K562 (cell line): ENCODE measurements around the gene PTRH1. TPM values are rescaled to one million over a fixed set of nuclear protein-coding genes. Genes with fewer than 3 reads are reported as not detected.

Experiments
- ATF7 ChIP-seq: fragments of 450-650 bp; IDR thresholded peaks from 2 replicates; pipeline ENCODE4 v1.7.1; 2014; ENCODE audit warnings: mild to moderate bottlenecking, moderate library complexity
- EWSR1 ChIP-seq: fragments of 450-650 bp; IDR thresholded peaks from 2 replicates; pipeline ENCODE4 v1.6.1; 2018; ENCODE audit warnings: borderline replicate concordance, mild to moderate bottlenecking, low read depth, moderate library complexity; ENCODE audit not compliant: partially characterized antibody
- LARP7 ChIP-seq: fragments of 450-650 bp; IDR thresholded peaks from 2 replicates; pipeline ENCODE4 v1.6.1; 2016
- MXI1 ChIP-seq: IDR thresholded peaks from 2 replicates; pipeline ENCODE4 v1.6.1; 2011; ENCODE audit warnings: low read depth, mild to moderate bottlenecking, improper control_type of control experiment, low read length
- polyA plus RNA-seq, 8 experiments: library from polyadenylated mRNA; depleted of rRNA in 4 of 8; stranded (reverse) in 5 of 8; unstranded in 3 of 8; fragments of >200 nt; fragmentation: Nextera tagmentation in 2 of 8; fragmentation: Illumina TruSeq in 1 of 8; extraction: Ambion mirVana in 2 of 8; extraction: Trizol in 1 of 8; gene quantifications; 2 replicates each; pipeline versions ENCODE4 v1.2.1 to v1.2.3, GENCODE V29; 2011 to 2014; ENCODE audit warnings: inconsistent platforms in 1 of 8, missing spikeins in 1 of 8
- total RNA-seq, 7 experiments: library from RNA; depleted of rRNA in 6 of 7; stranded (reverse); fragments of >200 nt in 6 of 7; fragmentation: Illumina TruSeq in 2 of 7; extraction: Trizol in 2 of 7; gene quantifications; 2 replicates each; pipeline versions ENCODE4 v1.2.1 to v1.2.3, GENCODE V29; 2011 to 2021; ENCODE audit warnings: low replicate concordance in 1 of 7
- TF ChIP-seq, protein P1 (sequence below): fragments of 450-650 bp; IDR thresholded peaks from 2 replicates; pipeline ENCODE4 v1.6.1; 2016; ENCODE audit warnings: mild to moderate bottlenecking, moderate library complexity
- TF ChIP-seq, protein P2 (sequence below): sonication (generic); formaldehyde crosslinking; IDR thresholded peaks from 2 replicates; pipeline ENCODE4 v1.8.0; 2022; ENCODE audit warnings: mild to moderate bottlenecking, missing genetic modification reagents
- TF ChIP-seq, protein P3 (sequence below), 2 experiments: fragments of 200-800 bp in 1 of 2; sonication (Bioruptor generic) in 1 of 2; sonication (generic) in 1 of 2; formaldehyde crosslinking in 1 of 2; IDR thresholded peaks in 1 of 2; conservative IDR thresholded peaks in 1 of 2; 2 replicates each; pipeline versions ENCODE4 v1.5.0 to v1.6.1; 2016 to 2020; ENCODE audit warnings: missing compliant biosample characterization in 1 of 2, missing genetic modification characterization in 1 of 2, missing genetic modification reagents in 1 of 2
- TF ChIP-seq, protein P4 (sequence below): IDR thresholded peaks from 2 replicates; pipeline ENCODE4 v1.6.1; 2012; ENCODE audit warnings: low read depth, low read length, improper control_type of control experiment, borderline replicate concordance

PTRH1 gene
- total and polyA plus RNA-seq, 9 of the 15 experiments (the other 6 are each of a cell fraction or from before 2014, with no cell fraction given): 0.63 to 43.1 (median 5.7) TPM

DNA sequence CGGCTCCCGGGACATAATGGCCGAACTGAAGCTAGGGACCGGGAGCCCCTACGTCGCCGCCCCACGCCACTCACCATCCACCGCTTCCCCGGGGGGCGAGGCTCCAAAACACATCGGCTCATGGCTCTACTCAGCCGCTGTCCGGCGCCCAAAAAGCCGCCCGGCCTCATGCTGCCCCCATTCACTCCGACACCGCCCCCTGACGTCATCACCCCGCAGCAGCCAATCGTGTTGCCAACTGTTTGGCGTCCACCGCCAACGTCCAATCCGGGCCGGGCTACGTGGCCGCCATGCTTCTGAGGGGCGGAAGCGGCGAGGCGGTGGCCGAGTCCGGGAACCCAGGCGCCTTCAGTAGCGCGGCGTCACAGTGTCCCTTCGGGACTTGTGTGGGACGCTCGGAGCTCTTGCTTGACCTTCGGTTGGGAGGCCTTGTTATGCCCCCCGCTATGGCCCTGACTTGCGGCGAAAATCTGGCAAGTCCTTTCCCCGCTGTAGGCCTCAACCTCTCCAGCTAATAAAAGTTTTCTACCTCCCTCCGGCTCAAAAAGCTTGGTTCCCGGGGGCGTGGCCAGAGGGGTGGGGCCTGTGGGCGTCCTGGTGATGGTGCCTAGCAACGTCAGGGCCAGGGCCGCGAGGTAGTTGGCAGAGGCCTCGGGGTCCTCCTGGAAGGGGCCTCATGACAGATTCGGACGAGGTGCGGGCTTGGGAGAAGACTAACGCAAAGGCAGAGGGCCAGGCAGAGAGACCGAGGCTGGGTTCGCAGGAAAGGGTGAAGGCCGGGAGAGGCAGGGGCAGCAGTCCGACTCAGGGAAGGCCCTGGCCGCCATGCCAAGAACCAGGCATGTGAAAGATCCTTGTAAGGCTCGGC is at the start of gene PTRH1, which contains the start of gene TTC16 (continued):
- TF ChIP-seq, protein P1, sequence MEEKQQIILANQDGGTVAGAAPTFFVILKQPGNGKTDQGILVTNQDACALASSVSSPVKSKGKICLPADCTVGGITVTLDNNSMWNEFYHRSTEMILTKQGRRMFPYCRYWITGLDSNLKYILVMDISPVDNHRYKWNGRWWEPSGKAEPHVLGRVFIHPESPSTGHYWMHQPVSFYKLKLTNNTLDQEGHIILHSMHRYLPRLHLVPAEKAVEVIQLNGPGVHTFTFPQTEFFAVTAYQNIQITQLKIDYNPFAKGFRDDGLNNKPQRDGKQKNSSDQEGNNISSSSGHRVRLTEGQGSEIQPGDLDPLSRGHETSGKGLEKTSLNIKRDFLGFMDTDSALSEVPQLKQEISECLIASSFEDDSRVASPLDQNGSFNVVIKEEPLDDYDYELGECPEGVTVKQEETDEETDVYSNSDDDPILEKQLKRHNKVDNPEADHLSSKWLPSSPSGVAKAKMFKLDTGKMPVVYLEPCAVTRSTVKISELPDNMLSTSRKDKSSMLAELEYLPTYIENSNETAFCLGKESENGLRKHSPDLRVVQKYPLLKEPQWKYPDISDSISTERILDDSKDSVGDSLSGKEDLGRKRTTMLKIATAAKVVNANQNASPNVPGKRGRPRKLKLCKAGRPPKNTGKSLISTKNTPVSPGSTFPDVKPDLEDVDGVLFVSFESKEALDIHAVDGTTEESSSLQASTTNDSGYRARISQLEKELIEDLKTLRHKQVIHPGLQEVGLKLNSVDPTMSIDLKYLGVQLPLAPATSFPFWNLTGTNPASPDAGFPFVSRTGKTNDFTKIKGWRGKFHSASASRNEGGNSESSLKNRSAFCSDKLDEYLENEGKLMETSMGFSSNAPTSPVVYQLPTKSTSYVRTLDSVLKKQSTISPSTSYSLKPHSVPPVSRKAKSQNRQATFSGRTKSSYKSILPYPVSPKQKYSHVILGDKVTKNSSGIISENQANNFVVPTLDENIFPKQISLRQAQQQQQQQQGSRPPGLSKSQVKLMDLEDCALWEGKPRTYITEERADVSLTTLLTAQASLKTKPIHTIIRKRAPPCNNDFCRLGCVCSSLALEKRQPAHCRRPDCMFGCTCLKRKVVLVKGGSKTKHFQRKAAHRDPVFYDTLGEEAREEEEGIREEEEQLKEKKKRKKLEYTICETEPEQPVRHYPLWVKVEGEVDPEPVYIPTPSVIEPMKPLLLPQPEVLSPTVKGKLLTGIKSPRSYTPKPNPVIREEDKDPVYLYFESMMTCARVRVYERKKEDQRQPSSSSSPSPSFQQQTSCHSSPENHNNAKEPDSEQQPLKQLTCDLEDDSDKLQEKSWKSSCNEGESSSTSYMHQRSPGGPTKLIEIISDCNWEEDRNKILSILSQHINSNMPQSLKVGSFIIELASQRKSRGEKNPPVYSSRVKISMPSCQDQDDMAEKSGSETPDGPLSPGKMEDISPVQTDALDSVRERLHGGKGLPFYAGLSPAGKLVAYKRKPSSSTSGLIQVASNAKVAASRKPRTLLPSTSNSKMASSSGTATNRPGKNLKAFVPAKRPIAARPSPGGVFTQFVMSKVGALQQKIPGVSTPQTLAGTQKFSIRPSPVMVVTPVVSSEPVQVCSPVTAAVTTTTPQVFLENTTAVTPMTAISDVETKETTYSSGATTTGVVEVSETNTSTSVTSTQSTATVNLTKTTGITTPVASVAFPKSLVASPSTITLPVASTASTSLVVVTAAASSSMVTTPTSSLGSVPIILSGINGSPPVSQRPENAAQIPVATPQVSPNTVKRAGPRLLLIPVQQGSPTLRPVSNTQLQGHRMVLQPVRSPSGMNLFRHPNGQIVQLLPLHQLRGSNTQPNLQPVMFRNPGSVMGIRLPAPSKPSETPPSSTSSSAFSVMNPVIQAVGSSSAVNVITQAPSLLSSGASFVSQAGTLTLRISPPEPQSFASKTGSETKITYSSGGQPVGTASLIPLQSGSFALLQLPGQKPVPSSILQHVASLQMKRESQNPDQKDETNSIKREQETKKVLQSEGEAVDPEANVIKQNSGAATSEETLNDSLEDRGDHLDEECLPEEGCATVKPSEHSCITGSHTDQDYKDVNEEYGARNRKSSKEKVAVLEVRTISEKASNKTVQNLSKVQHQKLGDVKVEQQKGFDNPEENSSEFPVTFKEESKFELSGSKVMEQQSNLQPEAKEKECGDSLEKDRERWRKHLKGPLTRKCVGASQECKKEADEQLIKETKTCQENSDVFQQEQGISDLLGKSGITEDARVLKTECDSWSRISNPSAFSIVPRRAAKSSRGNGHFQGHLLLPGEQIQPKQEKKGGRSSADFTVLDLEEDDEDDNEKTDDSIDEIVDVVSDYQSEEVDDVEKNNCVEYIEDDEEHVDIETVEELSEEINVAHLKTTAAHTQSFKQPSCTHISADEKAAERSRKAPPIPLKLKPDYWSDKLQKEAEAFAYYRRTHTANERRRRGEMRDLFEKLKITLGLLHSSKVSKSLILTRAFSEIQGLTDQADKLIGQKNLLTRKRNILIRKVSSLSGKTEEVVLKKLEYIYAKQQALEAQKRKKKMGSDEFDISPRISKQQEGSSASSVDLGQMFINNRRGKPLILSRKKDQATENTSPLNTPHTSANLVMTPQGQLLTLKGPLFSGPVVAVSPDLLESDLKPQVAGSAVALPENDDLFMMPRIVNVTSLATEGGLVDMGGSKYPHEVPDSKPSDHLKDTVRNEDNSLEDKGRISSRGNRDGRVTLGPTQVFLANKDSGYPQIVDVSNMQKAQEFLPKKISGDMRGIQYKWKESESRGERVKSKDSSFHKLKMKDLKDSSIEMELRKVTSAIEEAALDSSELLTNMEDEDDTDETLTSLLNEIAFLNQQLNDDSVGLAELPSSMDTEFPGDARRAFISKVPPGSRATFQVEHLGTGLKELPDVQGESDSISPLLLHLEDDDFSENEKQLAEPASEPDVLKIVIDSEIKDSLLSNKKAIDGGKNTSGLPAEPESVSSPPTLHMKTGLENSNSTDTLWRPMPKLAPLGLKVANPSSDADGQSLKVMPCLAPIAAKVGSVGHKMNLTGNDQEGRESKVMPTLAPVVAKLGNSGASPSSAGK: peak; percentile 77
- TF ChIP-seq EWSR1 (no peak), MXI1 (peak; percentile 30), ATF7 (peak; percentile 99), LARP7 (no peak)
- TF ChIP-seq, protein P2, sequence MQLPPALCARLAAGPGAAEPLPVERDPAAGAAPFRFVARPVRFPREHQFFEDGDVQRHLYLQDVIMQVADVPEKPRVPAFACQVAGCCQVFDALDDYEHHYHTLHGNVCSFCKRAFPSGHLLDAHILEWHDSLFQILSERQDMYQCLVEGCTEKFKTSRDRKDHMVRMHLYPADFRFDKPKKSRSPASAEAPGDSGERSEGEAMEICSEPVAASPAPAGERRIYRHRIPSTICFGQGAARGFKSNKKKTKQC (CRISPR knock-in tag): peak; percentile 49
- TF ChIP-seq, protein P3, sequence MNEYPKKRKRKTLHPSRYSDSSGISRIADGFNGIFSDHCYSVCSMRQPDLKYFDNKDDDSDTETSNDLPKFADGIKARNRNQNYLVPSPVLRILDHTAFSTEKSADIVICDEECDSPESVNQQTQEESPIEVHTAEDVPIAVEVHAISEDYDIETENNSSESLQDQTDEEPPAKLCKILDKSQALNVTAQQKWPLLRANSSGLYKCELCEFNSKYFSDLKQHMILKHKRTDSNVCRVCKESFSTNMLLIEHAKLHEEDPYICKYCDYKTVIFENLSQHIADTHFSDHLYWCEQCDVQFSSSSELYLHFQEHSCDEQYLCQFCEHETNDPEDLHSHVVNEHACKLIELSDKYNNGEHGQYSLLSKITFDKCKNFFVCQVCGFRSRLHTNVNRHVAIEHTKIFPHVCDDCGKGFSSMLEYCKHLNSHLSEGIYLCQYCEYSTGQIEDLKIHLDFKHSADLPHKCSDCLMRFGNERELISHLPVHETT (CRISPR knock-in tag; conservative IDR thresholded peaks at IDR 0.05 in 1 of 2, IDR thresholded peaks at IDR 0.05 in 1 of 2): 0 out of 4 replicates have a peak, but pooled peaks of 1 of the 2 experiments have one; percentile 43
- TF ChIP-seq, protein P4, sequence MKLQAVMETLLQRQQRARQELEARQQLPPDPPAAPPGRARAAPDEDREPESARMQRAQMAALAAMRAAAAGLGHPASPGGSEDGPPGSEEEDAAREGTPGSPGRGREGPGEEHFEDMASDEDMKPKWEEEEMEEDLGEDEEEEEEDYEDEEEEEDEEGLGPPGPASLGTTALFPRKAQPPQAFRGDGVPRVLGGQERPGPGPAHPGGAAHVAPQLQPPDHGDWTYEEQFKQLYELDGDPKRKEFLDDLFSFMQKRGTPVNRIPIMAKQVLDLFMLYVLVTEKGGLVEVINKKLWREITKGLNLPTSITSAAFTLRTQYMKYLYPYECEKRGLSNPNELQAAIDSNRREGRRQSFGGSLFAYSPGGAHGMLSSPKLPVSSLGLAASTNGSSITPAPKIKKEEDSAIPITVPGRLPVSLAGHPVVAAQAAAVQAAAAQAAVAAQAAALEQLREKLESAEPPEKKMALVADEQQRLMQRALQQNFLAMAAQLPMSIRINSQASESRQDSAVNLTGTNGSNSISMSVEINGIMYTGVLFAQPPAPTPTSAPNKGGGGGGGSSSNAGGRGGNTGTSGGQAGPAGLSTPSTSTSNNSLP: no peak
